Measurements from ENCODE around the gene NPEPL1.
"Not testable (repeated sequence)": the region's sequence is repeated elsewhere in the genome, so short reads cannot be mapped to it uniquely, and the experiment has no call there.

The NPEPL1 gene

GRCh38 chr20:58753922-58754551 lies 61.4 kb downstream of the NPEPL1 start:
- no peak for DNase-seq (ENCODE audit: low read depth)
- no peak overlapping the region for H3K4me3 ChIP-seq (ENCODE audit: control insufficient read depth, low read depth, low read length)
- TF ChIP-seq CTCF (conservative IDR thresholded peaks at IDR 0.05; ENCODE audit: control insufficient read depth, insufficient read depth, low read depth, low read length): no peak

- no peak for TF ChIP-seq CTCF (conservative IDR thresholded peaks at IDR 0.05; ENCODE audit: control insufficient read depth, insufficient read depth, low read depth, low read length)
- H3K4me3 ChIP-seq (ENCODE audit: control insufficient read depth, low read depth, low read length): no peak overlapping the region
- no peak for DNase-seq (ENCODE audit: low read depth)
Observed at GRCh38 chr20:58754584-58754983, 62.0 kb downstream of the NPEPL1 start.

- TF ChIP-seq CTCF (conservative IDR thresholded peaks at IDR 0.05; ENCODE audit: control insufficient read depth, insufficient read depth, low read depth, low read length): no peak
- DNase-seq (ENCODE audit: low read depth): no peak
- H3K4me3 ChIP-seq (ENCODE audit: control insufficient read depth, low read depth, low read length): no peak overlapping the region
Observed at GRCh38 chr20:58755062-58755697, 62.6 kb downstream of the NPEPL1 start.

- no peak overlapping the region for H3K4me3 ChIP-seq (ENCODE audit: control insufficient read depth, low read depth, low read length)
- DNase-seq (ENCODE audit: low read depth): no peak
- TF ChIP-seq CTCF (conservative IDR thresholded peaks at IDR 0.05; ENCODE audit: control insufficient read depth, insufficient read depth, low read depth, low read length): no peak
Observed at GRCh38 chr20:58755766-58756449, 63.3 kb downstream of the NPEPL1 start.

GRCh38 chr20:58756450-58756775 lies 63.8 kb downstream of the NPEPL1 start:
- no peak for TF ChIP-seq CTCF (conservative IDR thresholded peaks at IDR 0.05; ENCODE audit: control insufficient read depth, insufficient read depth, low read depth, low read length)
- DNase-seq (ENCODE audit: low read depth): no peak
- no peak overlapping the region for H3K4me3 ChIP-seq (ENCODE audit: control insufficient read depth, low read depth, low read length)

GRCh38 chr20:58757647-58758046 lies 65.0 kb downstream of the NPEPL1 start:
- not testable (repeated sequence) for DNase-seq (ENCODE audit: low read depth); H3K4me3 ChIP-seq (ENCODE audit: control insufficient read depth, low read depth, low read length)

- no peak overlapping the region for H3K4me3 ChIP-seq (ENCODE audit: control insufficient read depth, low read depth, low read length)
- DNase-seq (ENCODE audit: low read depth): no peak
- TF ChIP-seq CTCF (conservative IDR thresholded peaks at IDR 0.05; ENCODE audit: control insufficient read depth, insufficient read depth, low read depth, low read length): no peak
Observed at GRCh38 chr20:58759947-58760346, 67.3 kb downstream of the NPEPL1 start.

Measured in fibroblast of mammary gland (primary cell).